GM19239 (cell line): ENCODE results near the gene THBS1.

Experiments used
- DNase-seq: peaks from one replicate; pipeline ENCODE4 v3.0.0; 2011; ENCODE audit warnings: low spot score; ENCODE audit not compliant: insufficient read length
- FAIRE-seq: peaks from 2 replicates; lab custom pipeline; 2011; peaks lifted over from hg19 to GRCh38; lab: Jason Lieb, UNC

Gene THBS1

GRCh38 chr15:39587096-39587721, 6.3 kb downstream of the THBS1 start:
- DNase-seq, result no peak
- no peak for FAIRE-seq

- no peak for DNase-seq
- no peak for FAIRE-seq
Observed at GRCh38 chr15:39587731-39588530, 7.1 kb downstream of the THBS1 start.

DNA sequence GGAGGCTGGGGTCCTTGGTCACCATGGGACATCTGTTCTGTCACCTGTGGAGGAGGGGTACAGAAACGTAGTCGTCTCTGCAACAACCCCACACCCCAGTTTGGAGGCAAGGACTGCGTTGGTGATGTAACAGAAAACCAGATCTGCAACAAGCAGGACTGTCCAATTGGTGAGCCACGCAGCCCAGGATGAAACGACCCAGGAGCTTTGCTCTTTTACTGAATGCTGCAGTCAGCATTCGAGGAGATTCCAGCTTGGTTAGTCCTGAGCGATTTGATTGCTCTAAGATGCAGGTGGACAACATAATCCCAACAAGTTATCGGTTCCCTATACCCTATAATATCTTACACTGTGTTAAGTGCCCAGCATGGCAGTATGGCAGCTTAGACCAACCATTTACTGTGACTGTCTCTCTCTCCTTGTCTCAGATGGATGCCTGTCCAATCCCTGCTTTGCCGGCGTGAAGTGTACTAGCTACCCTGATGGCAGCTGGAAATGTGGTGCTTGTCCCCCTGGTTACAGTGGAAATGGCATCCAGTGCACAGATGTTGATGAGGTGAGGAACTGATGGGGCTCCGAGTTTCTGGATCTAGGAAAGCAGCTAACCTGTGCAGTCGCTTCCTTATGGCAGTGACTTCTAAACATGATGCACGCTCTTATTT, 7.8 kb downstream of the THBS1 start:
- FAIRE-seq (no peak), DNase-seq (no peak)

DNA sequence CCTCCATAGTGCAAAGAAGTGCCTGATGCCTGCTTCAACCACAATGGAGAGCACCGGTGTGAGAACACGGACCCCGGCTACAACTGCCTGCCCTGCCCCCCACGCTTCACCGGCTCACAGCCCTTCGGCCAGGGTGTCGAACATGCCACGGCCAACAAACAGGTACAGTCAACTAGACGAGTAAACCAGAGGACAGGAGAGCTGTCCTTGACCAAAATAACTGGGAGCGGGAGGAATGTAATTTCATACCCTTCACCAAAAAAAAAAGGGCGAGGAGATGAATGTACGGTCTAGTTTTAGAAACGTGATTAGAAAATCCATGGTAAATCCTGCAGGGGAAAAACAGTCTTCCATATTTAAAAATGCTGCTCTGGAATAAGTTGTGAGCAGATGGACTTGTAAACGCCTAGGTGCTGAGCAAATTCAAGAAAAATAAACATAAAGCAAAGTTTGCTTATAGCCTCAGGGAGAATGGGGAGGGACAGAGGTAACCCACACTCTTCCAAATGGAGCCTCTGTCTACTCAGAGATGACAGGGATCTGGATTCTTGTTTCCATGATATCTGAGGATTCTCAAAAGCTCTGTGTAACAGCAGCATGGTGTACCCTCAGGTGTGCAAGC, 8.4 kb downstream of the THBS1 start:
- FAIRE-seq, result no peak
- no peak for DNase-seq

- DNase-seq, result no peak
Observed at GRCh38 chr15:39589815-39590644, 9.2 kb downstream of the THBS1 start.

GRCh38 chr15:39591141-39591895, 10.4 kb downstream of the THBS1 start:
- FAIRE-seq, result no peak
- DNase-seq, result no peak

More at GRCh38 chr15:39589815-39590644, 9.2 kb downstream of the THBS1 start:
- FAIRE-seq, result no peak

GRCh38 chr15:39591896-39592315, 11.0 kb downstream of the THBS1 start:
- DNase-seq (no peak), FAIRE-seq (no peak)

- FAIRE-seq (no peak), DNase-seq (no peak)
Observed at GRCh38 chr15:39592500-39592899, 11.6 kb downstream of the THBS1 start.

DNA sequence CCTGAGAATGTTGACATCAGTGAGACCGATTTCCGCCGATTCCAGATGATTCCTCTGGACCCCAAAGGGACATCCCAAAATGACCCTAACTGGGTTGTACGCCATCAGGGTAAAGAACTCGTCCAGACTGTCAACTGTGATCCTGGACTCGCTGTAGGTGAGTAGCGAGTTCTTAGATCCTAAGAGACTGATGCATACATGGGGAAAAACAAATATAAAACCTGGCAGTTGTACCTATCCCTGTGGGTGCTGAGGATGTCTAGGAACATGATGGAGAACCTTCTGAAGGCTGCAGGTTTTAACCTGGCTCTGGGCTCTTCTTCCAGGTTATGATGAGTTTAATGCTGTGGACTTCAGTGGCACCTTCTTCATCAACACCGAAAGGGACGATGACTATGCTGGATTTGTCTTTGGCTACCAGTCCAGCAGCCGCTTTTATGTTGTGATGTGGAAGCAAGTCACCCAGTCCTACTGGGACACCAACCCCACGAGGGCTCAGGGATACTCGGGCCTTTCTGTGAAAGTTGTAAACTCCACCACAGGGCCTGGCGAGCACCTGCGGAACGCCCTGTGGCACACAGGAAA, 12.3 kb downstream of the THBS1 start:
- no peak for FAIRE-seq

DNA sequence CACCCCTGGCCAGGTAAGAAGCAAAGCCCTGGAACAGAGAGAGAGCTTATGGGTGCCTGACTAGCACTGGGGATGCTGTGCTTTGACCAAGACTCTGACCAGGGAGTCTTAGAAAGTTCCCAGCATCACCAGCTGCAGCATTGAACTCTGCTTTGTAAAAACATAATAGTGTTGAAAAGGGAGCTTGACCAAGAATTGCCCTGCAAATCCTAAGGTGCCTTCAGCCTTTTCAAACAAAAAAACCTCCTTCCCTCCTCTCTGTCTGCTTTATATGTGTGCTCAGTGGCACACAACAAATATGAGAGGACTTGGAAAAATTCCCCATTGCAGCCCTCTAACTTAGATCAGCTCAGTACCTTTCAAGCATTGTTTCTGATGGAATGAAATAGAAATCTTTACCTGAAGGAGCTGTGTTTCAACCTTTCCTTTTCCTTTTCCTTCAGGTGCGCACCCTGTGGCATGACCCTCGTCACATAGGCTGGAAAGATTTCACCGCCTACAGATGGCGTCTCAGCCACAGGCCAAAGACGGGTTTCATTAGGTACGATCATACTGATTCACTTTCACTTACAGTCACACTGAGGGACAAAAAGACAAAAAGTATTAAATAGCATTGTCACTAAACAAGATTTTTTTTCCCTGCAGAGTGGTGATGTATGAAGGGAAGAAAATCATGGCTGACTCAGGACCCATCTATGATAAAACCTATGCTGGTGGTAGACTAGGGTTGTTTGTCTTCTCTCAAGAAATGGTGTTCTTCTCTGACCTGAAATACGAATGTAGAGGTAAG, 13.0 kb downstream of the THBS1 start:
- FAIRE-seq (no peak), DNase-seq (no peak)

More for the DNA sequence above, 12.3 kb downstream of the THBS1 start:
- no peak for DNase-seq

GRCh38 chr15:39594446-39595337, 13.8 kb downstream of the THBS1 start:
- DNase-seq (no peak), FAIRE-seq (no peak)

DNA sequence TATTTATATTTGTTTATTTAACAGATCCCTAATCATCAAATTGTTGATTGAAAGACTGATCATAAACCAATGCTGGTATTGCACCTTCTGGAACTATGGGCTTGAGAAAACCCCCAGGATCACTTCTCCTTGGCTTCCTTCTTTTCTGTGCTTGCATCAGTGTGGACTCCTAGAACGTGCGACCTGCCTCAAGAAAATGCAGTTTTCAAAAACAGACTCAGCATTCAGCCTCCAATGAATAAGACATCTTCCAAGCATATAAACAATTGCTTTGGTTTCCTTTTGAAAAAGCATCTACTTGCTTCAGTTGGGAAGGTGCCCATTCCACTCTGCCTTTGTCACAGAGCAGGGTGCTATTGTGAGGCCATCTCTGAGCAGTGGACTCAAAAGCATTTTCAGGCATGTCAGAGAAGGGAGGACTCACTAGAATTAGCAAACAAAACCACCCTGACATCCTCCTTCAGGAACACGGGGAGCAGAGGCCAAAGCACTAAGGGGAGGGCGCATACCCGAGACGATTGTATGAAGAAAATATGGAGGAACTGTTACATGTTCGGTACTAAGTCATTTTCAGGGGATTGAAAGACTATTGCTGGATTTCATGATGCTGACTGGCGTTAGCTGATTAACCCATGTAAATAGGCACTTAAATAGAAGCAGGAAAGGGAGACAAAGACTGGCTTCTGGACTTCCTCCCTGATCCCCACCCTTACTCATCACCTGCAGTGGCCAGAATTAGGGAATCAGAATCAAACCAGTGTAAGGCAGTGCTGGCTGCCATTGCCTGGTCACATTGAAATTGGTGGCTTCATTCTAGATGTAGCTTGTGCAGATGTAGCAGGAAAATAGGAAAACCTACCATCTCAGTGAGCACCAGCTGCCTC, 14.7 kb downstream of the THBS1 start:
- FAIRE-seq, result no peak

GRCh38 chr15:39596358-39597051, 15.6 kb downstream of the THBS1 start:
- FAIRE-seq (no peak), DNase-seq (no peak)

More for the DNA sequence above, 14.7 kb downstream of the THBS1 start:
- no peak for DNase-seq

DNA sequence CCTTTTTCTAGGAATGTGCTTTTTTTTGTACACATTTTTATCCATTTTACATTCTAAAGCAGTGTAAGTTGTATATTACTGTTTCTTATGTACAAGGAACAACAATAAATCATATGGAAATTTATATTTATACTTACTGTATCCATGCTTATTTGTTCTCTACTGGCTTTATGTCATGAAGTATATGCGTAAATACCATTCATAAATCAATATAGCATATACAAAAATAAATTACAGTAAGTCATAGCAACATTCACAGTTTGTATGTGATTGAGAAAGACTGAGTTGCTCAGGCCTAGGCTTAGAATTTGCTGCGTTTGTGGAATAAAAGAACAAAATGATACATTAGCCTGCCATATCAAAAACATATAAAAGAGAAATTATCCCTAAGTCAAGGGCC, 16.5 kb downstream of the THBS1 start:
- DNase-seq (no peak), FAIRE-seq (no peak)

DNA sequence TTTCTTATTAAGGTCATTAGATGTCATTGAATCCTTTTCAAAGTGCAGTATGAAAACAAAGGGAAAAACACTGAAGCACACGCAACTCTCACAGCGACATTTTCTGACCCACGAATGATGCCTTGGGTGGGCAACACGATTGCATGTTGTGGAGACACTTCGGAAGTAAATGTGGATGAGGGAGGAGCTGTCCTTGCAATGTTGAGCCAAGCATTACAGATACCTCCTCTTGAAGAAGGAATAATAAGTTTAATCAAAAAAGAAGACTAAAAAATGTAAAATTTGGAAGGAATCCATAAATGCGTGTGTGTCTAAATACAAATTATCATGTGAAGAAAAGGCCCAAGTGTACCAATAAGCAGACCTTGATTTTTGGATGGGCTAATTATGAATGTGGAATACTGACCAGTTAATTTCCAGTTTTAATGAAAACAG, 16.9 kb downstream of the THBS1 start:
- FAIRE-seq (no peak), DNase-seq (no peak)
